HG03108 (cell line): ENCODE results near the gene LRRK1.
"Not testable (repeated sequence)": the region's sequence is repeated elsewhere in the genome, so short reads cannot be mapped to it uniquely, and the experiment has no call there.

Experiments
- ATAC-seq: cut with Tn5 transposase; IDR thresholded peaks from one replicate; pipeline ENCODE4 v1.9.1; 2021; ENCODE audit warnings: moderate library complexity; ENCODE audit not compliant: unreplicated experiment

LRRK1 gene

DNA sequence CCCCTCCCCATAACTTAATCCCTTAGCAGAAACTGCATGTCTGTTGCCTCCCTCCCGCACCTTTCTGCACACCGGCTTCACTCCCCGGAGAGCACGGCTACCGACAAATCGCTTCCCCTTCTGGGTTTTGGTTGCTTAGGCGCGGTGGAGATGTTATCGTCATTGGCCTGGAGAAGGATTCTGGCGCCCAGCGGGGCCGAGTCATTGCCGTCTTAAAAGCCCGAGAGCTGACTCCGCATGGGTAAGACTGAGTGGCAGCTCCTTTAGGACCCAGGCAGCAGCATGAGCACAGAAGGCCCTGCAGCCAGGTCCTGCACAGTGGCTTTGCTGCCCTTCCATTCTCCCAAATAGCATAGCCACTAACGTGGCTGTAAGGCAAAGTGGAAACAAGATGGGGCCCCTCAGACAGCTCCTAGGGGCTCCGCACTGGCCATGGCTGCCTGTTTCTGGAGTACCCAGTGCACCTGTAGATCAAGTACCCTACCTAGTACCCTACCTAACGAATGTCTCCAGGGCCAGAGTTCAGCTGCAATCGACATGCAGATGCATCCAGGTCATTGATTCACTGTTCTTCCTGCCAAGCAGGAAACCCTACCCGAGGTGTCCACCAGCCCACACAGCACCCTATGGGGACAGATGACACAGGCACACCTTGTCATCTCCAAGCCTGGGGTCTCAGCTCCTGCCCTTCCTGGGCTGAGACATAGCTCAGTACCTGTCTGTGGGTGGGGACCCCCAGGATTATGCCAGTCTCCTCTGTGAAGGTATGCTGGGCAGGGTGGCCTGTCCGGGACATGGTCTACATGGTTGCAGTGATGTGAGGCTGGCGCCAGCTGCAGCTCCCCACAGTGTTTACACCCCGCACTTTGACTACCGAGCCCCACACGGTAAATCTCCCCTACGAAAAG, 147.6 kb downstream of the LRRK1 start:
- no peak for ATAC-seq

DNA sequence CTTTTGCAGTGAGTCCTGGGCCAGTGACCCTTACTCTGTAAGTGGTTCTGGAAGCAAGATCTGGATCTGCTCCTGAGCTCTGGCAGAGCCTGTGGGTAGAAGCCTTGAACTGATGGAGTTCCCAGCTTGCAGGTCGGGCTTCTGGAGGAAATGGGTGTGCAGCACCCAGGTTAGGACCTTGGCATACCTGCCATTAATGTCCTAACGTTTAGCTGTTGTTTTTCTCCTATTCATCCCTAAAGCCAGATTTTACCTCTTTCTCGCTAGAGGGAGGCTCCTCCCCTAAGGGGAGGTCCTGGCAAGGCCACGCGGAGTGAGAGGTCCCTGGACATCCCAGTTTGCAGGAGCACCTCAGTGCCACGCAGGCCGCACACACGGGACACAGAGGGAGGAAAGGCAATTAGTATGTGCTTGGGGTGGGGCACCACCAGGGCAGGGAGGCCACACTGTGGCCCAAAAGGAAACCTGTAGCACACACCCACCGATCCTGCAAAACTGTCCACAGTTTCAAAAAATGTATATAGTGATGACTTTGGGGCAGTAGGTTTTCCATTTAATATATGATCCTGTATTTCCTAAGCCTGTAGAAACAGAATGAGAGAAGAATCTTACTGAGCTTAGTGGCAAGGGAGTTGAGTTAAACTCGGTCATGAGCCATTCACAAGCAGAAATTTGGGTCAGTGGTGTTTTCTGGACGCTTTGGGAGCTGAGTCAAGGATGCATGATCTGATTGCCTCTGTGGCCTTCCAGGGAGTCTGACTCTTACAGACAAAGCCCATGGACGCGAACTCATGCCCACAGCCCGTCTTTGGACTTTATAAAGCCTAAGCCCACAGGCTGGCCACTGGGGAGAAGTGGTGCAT, 148.7 kb downstream of the LRRK1 start:
- no peak for ATAC-seq

DNA sequence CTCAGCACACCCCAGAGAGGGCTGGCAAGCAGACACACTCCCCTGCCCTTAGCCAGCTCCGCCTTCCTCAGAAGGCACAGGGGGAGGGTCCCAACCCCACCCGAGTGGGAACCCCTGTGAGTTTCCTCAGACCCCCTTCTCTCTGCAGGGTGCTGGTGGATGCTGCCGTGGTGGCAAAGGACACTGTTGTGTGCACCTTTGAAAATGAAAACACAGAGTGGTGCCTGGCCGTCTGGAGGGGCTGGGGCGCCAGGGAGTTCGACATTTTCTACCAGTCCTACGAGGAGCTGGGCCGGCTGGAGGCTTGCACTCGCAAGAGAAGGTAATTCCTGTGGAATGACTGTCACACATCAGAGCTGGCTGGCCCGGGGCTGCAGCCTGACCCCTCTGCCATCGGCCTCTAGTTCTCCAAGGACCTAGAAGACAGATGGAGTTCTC, 149.4 kb downstream of the LRRK1 start:
- ATAC-seq: no peak

DNA sequence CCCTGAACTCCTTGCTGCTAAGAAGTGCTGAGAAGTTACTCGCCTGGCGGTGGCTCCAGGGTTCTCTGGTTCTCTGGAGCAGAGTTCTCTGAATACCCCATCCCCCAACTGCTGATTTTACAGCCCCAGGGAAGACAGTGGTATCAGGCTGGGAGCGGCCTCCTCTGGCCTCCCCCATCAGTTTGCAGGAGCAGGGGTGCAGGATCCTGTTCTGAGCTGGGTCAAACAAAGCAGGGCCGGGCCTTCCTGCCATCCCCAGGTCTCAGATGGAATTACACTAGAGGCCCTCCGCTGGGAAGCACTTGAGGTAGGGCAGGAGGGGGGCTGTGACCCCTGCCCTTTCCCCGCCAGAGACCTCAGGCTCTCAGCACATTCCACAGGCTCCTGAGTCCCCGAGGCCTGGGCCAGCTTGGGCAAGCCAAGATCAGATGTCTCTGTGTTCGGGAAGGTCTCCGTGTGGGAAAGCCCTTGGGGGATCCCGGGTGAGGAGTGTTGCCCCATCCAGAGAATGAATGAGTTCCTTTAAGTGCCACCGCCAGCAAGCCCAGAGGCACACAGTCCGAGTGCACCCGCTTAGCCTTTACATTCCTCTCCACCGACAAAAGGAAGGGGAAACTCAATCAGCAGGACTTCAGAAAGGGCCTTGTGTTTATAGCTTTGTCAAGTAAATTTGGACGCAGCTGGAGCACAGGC, 149.9 kb downstream of the LRRK1 start:
- ATAC-seq: no peak

DNA sequence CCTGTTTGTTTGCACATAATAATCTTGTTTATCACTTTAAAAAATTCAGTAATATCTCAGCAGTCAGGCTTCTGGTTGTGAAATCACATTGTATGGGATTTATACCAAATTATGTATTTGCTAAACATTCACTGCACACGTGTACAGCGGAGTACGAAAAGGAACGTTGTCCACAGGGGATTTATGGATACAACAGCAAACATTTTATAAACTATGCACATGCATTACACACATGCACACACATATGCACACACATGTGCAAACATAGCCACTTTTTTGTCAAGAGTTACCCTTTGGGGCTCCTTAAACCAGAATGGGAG, 150.5 kb downstream of the LRRK1 start:
- no peak for ATAC-seq

DNA sequence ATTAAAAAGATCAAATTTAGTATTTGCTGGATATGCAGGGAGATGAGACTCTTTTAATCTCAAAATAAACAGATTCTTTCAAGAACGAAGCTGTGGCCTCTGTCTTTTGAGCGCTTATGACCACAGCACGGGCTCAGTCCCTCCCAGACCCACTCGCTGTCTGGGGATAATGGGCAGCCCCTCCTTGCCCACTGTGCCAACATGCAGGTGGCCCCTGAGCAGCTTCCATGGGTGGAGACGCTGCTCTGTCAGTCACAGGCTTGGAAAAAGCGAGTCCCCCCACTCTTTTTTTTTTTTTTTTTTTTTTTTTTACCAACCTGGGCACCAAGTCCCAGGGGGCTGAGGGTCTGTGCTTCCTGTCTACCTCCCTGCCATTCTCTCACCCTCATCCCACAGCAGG, 150.9 kb downstream of the LRRK1 start:
- no peak for ATAC-seq

DNA sequence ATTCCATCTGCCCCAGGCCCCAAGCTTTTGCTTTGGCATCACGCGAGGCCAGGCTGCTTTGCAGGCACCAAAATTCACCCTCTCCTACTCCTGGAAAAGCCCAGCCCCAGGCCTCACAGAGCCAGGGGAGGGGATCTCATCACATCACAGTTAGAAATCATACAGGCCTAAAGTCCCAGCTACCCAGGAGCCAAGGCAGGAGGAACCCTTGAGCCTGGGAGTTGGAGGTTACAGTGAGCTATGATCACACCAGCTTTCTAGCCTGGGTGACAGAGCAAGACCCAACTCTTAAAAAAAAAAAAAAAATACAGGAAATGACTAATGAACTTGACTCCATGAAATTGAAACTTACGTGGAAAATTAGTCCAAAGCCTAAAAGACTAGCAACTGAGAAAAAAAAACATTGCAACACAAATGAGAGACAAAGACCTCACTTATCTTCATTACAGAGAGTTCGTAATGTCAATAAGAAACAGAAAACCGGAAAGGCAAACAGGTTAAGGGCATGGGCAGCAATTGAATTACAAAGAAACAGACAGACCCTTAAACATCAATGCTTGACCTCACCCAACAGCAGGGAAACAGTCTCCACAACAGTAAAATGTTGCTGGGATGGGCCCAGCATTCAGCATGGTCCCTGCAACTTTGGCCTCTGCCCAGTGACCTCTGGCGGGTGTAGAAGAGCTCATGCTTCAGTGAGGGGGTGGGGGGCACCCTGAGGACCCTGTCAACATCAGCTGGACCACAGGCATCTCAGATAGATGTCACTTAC, 151.5 kb downstream of the LRRK1 start:
- ATAC-seq: no peak

DNA sequence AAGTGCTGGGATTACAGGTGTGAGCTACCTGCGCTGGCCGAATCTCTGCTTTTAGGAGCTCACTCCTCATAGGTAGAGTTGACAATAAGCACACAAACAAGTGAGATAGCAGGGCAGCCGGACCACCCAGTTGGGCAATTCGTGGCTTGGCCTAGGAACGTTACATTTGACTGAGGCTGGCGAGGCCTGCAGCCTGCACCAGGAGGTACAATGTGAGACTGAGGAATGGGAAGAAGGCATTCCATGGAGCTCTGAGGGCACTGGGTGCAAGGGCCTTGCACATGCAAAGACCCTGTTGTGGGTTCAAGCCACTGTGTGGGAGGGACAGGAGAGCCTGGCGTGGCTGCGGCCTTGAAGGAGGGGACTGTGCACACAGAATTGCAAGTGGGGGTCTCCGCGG, 152.5 kb downstream of the LRRK1 start:
- no peak for ATAC-seq

DNA sequence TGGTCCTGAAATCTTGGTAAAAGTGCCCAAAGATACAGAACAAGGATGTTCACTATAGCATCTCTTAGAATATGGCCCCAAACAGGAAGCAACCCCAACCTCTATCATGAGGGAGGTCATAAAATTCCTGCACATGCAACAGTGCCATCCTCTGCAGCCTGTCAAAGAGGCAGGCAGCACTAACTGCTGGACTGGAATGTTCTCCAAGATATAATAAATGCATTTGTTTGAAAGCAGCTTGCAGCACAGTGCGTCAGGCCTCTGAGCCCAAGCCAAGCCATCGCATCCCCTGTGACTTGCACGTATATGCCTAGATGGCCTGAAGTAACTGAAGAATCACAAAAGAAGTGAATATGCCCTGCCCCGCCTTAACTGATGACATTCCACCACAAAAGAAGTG, 153.1 kb downstream of the LRRK1 start:
- ATAC-seq: not testable (repeated sequence)

DNA sequence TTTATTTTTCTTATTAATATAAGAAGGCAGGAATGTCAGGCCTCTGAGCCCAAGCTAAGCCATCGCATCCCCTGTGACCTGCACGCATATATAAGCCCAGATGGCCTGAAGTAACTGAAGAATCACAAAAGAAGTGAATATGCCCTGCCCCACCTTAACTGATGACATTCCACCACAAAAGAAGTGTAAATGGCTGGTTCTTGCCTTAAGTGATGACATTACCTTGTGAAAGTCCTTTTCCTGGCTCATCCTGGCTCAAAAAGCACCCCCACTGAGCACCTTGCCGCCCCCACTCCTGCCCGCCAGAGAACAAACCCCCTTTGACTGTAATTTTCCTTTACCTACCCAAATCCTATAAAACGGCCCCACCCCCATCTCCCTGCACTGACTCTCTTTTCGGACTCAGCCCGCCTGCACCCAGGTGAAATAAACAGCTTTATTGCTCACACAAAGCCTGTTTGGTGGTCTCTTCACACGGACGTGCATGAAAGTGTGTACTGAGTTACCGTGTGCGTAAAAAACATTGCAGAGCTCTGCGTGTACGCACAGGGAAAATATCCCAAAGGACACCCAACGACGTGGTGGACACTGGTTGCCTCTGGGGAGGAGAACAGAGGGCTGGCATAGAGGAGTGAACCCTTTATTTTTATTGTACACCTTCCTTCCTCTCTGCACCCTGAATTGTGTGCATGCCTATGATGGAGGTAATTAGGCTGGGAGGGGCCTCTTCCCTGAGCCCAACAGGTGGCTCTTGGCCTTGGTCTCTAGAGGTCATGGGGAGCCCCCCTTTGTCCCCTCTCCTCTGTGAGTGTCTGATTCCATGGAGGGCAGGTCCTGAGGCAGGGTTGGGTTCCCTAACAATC, 158.9 kb downstream of the LRRK1 start:
- not testable (repeated sequence) for ATAC-seq

DNA sequence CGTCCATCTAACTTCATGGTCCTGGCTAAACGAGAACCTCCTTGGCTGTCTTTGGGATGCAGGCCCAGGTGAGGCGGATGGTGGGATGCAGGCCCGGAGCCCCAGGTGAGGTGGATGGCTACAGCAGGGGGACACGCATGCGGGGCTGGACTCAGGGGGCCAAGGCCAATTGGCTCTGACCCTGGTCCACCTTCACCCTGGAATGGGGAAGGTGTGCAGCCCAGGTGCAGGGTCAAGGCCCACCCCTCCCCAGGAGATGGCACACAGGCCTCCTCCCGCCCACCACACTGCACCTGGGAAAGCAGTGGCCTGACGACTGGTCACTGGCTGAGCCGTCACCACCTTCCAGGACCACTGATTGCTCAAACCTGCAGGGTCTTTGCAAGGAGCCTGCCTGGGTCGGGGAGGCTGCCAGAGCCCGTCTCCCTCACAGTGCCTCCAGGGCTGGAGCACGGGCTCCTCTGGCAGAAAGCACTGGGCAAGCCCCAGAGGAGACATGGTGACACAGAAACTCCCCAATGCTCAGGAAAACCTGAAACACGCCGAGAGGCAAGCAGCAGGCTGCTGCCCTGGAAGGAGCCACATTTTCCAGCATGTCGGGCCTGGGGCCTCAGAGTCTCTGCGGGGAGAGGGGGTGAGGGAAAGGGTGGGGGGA, 159.6 kb downstream of the LRRK1 start:
- no peak for ATAC-seq

DNA sequence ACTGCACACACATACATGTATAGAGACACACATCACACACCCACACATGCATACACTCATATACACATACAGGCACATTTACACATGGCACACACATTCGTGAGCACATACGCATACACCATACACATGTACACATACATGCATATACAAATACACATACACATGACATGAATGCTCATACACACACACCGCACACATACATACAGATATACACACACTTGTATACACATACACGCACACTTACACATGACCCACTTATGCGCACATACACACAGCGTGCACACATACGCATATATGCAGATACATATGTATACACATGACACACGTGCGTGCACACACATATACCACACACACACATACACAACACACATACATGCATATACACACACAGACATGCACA, 162.7 kb downstream of the LRRK1 start:
- no peak for ATAC-seq

DNA sequence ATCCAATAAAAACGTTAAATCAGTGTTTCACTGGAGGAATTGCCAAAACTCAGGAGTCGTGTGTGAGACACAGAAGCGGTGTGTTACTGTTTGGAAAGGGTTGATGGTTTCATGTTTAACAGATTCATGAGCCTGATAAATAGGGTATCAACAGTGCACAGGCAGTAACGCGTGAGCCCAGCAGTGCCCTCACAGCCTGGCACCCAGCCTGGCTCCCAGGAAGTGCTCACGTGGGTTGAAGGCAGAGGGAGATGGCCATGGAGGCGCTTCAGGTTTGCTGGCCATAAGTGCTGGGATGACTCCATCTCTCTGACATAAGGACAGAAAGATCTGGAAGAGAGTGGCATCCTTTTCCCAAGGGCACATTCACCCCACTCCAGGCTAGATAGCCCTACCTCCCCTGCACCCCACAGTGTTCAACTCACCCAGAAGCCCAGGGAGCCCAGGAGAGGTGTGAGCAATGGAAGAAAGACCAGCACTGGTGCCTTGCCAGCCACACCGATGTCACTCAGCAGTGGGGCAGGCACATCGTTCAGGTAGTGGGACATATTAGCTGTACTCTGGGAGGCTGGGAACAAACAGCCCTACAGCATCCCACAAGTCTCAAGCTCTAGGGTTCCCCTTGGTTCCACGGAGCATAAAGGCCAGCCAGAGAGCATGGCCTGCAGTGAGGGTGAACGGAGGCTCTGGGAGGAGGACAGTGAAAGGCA, 164.3 kb downstream of the LRRK1 start:
- ATAC-seq: no peak

DNA sequence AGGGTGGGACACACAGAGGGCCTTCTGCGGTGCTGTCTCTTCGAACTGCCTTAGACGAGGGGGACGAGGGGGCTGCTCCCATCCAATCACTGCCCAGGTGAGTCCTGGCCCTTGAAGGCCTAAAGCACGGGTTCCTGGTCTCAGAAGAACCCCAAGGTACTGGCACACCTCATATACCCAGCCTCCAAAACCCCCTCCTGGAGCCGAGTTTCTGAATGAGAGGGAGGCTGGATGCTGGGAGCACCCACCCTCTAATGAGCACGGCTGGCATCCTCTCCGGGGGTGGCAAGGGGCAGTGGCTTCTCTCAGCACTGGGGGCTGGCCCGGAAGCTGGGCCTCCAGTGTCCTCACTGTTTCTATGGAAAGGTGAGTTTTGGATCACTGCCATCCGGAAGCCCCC, 165.6 kb downstream of the LRRK1 start:
- ATAC-seq: no peak

DNA sequence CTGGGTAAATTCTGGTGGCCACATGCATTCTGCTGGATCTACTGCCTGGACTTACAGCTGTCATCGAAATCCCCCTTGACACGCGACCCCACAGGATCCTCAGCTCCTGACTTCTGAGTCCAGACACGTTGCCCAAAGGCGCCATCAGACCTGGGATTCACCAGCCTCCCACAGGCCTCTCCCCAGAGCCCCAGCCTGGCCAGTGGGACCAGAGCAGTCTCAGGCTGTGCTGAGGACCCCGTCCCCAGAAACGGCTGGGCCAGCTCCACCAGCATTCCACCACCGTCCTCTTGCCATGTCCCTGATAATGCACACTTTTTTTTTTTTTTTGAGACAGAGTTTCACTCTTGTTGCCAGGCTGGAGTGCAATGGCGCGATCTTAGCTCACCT, 166.1 kb downstream of the LRRK1 start:
- ATAC-seq: no peak

DNA sequence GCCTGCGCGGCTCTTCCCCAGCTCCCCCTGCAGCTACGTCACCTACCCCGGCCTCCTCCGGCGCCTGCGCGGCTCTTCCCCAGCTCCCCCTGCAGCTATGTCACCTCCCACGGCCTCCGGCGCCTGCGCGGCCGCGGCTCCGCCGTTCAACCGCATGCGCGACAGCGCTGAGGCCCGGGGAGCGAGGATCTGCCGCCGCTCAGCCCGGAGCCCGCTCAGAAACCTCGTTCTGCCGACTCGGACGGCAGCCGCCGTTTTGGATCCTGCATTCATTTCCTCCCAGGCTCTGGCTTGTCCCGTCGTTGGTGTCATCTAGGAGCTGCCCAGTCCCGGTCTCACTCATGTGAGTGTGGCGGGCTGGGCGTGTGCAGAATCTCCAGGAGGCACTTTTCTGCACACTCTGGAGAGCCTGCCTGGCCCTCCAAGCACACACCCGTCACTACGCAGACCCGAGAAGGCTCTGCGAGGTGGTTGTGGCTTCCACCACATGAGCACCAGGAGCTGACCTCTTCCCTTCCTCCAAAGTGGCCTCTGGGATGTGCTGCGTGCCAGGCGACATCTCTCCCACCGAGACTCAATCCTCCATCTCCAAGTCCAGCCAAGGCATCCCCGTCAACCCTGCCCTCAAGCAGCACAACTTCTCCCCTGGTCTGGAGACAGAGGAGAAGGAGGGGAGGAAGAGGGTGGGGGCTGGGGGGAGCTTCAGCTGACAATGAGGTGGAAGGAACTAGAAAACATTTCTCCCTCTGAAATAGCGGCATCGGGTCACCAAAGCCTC, 167.4 kb downstream of the LRRK1 start:
- no peak for ATAC-seq

DNA sequence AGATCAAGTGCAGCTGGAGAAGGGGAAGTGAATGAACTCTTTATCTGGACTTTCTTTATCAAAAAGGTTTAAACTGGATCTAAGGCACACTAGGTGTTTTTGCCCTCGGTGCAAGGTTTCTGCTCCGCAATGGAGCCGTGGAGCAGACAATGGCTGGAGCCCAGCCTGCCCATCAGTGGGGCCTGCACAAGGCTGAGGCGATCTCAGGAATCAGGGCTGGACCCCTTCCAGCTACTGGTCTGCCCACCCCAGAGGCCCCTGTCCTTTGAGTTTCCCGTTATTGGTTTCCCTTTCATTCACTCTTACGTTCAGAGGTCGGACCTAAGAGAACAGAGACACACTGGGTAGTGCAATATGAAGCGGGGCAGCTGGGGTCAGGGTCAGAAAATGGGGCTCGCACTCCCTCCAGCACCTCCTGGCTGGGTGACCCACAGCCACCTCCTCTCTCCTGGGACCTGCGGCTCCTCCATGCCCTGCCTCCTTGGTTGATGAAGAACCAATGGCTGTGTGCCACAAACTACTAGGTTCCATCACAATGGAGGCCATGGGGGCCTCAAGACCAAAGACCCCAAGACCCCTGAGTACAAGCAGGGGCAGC, 168.1 kb downstream of the LRRK1 start:
- ATAC-seq: no peak

DNA sequence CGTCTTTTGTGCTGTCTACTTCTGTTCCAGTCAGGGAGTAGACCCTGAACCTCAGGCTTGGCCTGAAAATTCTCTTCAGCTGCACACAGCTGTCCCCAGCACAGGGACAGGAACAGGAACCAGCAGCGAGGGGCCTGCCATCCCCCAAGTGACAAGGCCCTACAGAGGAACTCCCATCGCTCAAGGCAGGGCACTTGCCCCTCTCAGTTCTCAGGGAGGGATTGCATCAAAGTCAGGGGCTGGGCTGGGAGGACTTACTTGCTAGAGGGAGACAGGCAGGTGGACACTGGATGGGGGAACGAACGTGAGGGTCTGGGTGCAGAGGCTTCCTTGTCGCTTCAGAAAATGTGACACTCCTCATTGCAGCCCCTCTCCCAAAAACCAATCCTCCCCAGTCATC, 169.1 kb downstream of the LRRK1 start:
- no peak for ATAC-seq
